Osteoblast (primary cell): ENCODE results near the gene AKT3. TPM values are rescaled to one million over a fixed set of nuclear protein-coding genes. Genes with fewer than 3 reads are reported as not detected.

Source experiments
- DNase-seq: peaks from one replicate; pipeline ENCODE4 v3.0.0; 2011; ENCODE audit warnings: low spot score, mixed read lengths; ENCODE audit not compliant: insufficient read length; ENCODE audit errors: missing footprints
- H2AFZ ChIP-seq: 2 replicates; pipeline ENCODE4 v1.6.0; 2011; ENCODE audit warnings: mild to moderate bottlenecking, low read length
- H3K27ac ChIP-seq: 2 replicates; pipeline ENCODE4 v1.5.1; 2011; ENCODE audit warnings: mild to moderate bottlenecking, low read depth, low read length, moderate library complexity
- H3K27me3 ChIP-seq: 2 replicates; pipeline ENCODE4 v1.6.0; 2012; ENCODE audit warnings: mild to moderate bottlenecking, control low read depth, inconsistent platforms, low read length, moderate library complexity; ENCODE audit not compliant: insufficient read depth
- H3K36me3 ChIP-seq: 2 replicates; pipeline ENCODE4 v1.5.1; 2011; ENCODE audit warnings: mild to moderate bottlenecking, low read length, control low read depth, moderate library complexity; ENCODE audit not compliant: insufficient read depth
- H3K4me1 ChIP-seq: 2 replicates; pipeline ENCODE4 v1.5.1; 2011; ENCODE audit warnings: mild to moderate bottlenecking, low read length, control low read depth, moderate library complexity; ENCODE audit not compliant: insufficient read depth
- H3K4me2 ChIP-seq: 2 replicates; pipeline ENCODE4 v1.6.0; 2011; ENCODE audit warnings: mild to moderate bottlenecking, low read length; ENCODE audit not compliant: insufficient read depth
- H3K4me3 ChIP-seq: fragments of 200-600 bp; sonication (generic); 3 replicates; pipeline ENCODE4 v1.5.1; 2012; ENCODE audit warnings: mild to moderate bottlenecking, low read length, inconsistent platforms; ENCODE audit not compliant: insufficient read depth
- H3K79me2 ChIP-seq: 2 replicates; pipeline ENCODE4 v1.6.0; 2012; ENCODE audit warnings: mild to moderate bottlenecking, low read length, control low read depth, inconsistent platforms; ENCODE audit not compliant: insufficient read depth
- H3K9me3 ChIP-seq: 2 replicates; pipeline ENCODE4 v1.5.1; 2011; ENCODE audit warnings: low read depth, low read length, control low read depth
- H4K20me1 ChIP-seq: 2 replicates; pipeline ENCODE4 v1.6.0; 2012; ENCODE audit warnings: mild to moderate bottlenecking, low read length, control low read depth; ENCODE audit not compliant: insufficient read depth
- CTCF ChIP-seq: IDR thresholded peaks from 2 replicates; pipeline ENCODE4 v1.5.1; 2011; ENCODE audit warnings: mild to moderate bottlenecking, low read depth, low read length, moderate library complexity; ENCODE audit errors: extremely low read depth
- total RNA-seq: library from RNA; depleted of rRNA; stranded (reverse); fragments of >200 nt; gene quantifications from 2 replicates; pipeline ENCODE4 v1.2.3, GENCODE V29; 2012

The AKT3 gene
- total RNA-seq, 1 donor = 38.7 TPM

GRCh38 chr1:243575070-243575469 lies 275.0 kb downstream of the AKT3 start:
- Histone ChIP-seq H3K27ac (no peak overlapping the region), H3K36me3 (no peaks in the 10 kb centered on the region), H4K20me1 (no peaks in the 10 kb centered on the region), H3K4me3 (no peak overlapping the region), H3K4me2 (no peak overlapping the region), H3K4me1 (no peaks in the 10 kb centered on the region), H2AFZ (no peak overlapping the region), H3K27me3 (no peaks in the 10 kb centered on the region), H3K9me3 (no peaks in the 10 kb centered on the region), H3K79me2 (no peaks in the 10 kb centered on the region)
- TF ChIP-seq CTCF = no peak
- DNase-seq = no peak

GRCh38 chr1:243572940-243573339 lies 277.1 kb downstream of the AKT3 start:
- no peaks in the 10 kb centered on the region for H3K9me3 ChIP-seq
- H2AFZ ChIP-seq = no peak overlapping the region
- H3K27ac ChIP-seq = no peak overlapping the region
- no peak for DNase-seq
- H3K4me2 ChIP-seq = no peak overlapping the region
- H4K20me1 ChIP-seq = no peaks in the 10 kb centered on the region
- no peaks in the 10 kb centered on the region for H3K27me3 ChIP-seq
- no peak overlapping the region for H3K4me3 ChIP-seq
- no peaks in the 10 kb centered on the region for H3K79me2 ChIP-seq
- TF ChIP-seq CTCF = no peak
- H3K36me3 ChIP-seq = no peaks in the 10 kb centered on the region
- peaks cover 14% of the 10 kb centered on the region for H3K4me1 ChIP-seq

GRCh38 chr1:243568793-243569192 lies 281.2 kb downstream of the AKT3 start:
- Histone ChIP-seq H3K36me3 (no peaks in the 10 kb centered on the region), H4K20me1 (no peaks in the 10 kb centered on the region), H2AFZ (no peak overlapping the region), H3K4me1 (peaks cover 14% of the 10 kb centered on the region), H3K27ac (peak overlapping the region; percentile 58), H3K27me3 (no peaks in the 10 kb centered on the region), H3K79me2 (no peaks in the 10 kb centered on the region), H3K4me2 (peak overlapping the region; percentile 44), H3K9me3 (no peaks in the 10 kb centered on the region), H3K4me3 (no peak overlapping the region)
- no peak for TF ChIP-seq CTCF
- no peak for DNase-seq

- no peak overlapping the region for H3K4me3 ChIP-seq
- H3K27ac ChIP-seq = no peak overlapping the region
- peaks cover 18% of the 10 kb centered on the region for H3K36me3 ChIP-seq
- no peaks in the 10 kb centered on the region for H4K20me1 ChIP-seq
- no peak for DNase-seq
- H3K27me3 ChIP-seq = no peaks in the 10 kb centered on the region
- H3K4me1 ChIP-seq = peaks cover 16% of the 10 kb centered on the region
- H3K9me3 ChIP-seq = no peaks in the 10 kb centered on the region
- TF ChIP-seq CTCF = no peak
- no peak overlapping the region for H2AFZ ChIP-seq
- no peak overlapping the region for H3K4me2 ChIP-seq
- H3K79me2 ChIP-seq = no peaks in the 10 kb centered on the region
Measured at GRCh38 chr1:243564814-243565213, 285.2 kb downstream of the AKT3 start.
